ENCODE results near the gene AHDC1.

AHDC1 gene

GRCh38 chr1:27602462-27603308 lies 1.3 kb downstream of the AHDC1 start:
- peak overlapping the region; percentile 70 for H3K27ac ChIP-seq
- no peak for TF ChIP-seq CTCF (conservative IDR thresholded peaks at IDR 0.05)

GRCh38 chr1:27601771-27602461 lies 2.0 kb downstream of the AHDC1 start:
- H3K27ac ChIP-seq: peak overlapping the region; percentile 70
- TF ChIP-seq CTCF (conservative IDR thresholded peaks at IDR 0.05): no peak

- no peak for TF ChIP-seq CTCF (conservative IDR thresholded peaks at IDR 0.05)
- peak overlapping the region; percentile 70 for H3K27ac ChIP-seq
These were observed 2.6 kb downstream of the AHDC1 start for GRCh38 chr1:27601321-27601770.

GRCh38 chr1:27600498-27601175 lies 3.3 kb downstream of the AHDC1 start:
- no peak overlapping the region; the same call in 1 of the 2 replicates for H3K27ac ChIP-seq
- TF ChIP-seq CTCF (conservative IDR thresholded peaks at IDR 0.05): no peak

GRCh38 chr1:27599605-27600497 lies 4.1 kb downstream of the AHDC1 start:
- no peak overlapping the region for H3K27ac ChIP-seq
- no peak for TF ChIP-seq CTCF (conservative IDR thresholded peaks at IDR 0.05)

GRCh38 chr1:27598902-27599528 lies 4.9 kb downstream of the AHDC1 start:
- H3K27ac ChIP-seq: no peak overlapping the region
- TF ChIP-seq CTCF (conservative IDR thresholded peaks at IDR 0.05): no peak
